Transverse colon (tissue), 4 donors: ENCODE measurements around the gene PLEKHG4B. TPM values are rescaled to one million over a fixed set of nuclear protein-coding genes. Genes with fewer than 3 reads are reported as not detected.

Experiments used
- DNase-seq: peaks from one replicate; pipeline ENCODE4 v3.0.0-alpha.2; 2019
- H3K27ac ChIP-seq, 4 donors: fragments of 200-600 bp; sonication (generic); 2 replicates each; pipeline ENCODE4 v1.5.1; 2016 to 2018; ENCODE audit warnings: inconsistent platforms in 4 of 4
- H3K27me3 ChIP-seq: fragments of 200-600 bp; sonication (generic); 2 replicates; pipeline ENCODE4 v1.5.1; 2017; ENCODE audit warnings: inconsistent platforms
- H3K36me3 ChIP-seq, 4 donors: fragments of 200-600 bp; sonication (generic); 2 replicates each; pipeline ENCODE4 v1.5.1; 2017 to 2019; ENCODE audit warnings: inconsistent platforms in 4 of 4
- H3K4me1 ChIP-seq, 4 donors: fragments of 200-600 bp; sonication (generic); 2 replicates each; pipeline ENCODE4 v1.5.1; 2017 to 2020; ENCODE audit warnings: inconsistent platforms in 4 of 4
- H3K4me3 ChIP-seq, 4 donors: fragments of 200-600 bp; sonication (generic); 1 replicate in 1 of 4; 2 replicates in 3 of 4; pipeline versions ENCODE4 v1.5.1 to v1.6.1; 2017 to 2019; ENCODE audit warnings: inconsistent platforms in 4 of 4
- H3K9me3 ChIP-seq, 2 donors: fragments of 200-600 bp; sonication (generic); 2 replicates each; pipeline ENCODE4 v1.5.1; 2017 to 2019; ENCODE audit warnings: inconsistent platforms in 2 of 2
- EP300 ChIP-seq: sonication (generic); formaldehyde crosslinking; IDR thresholded peaks from one replicate; pipeline ENCODE4 v1.6.1; 2017; ENCODE audit warnings: antibody characterized with exemption, low read depth
- POLR2A ChIP-seq: fragments of 450-650 bp; IDR thresholded peaks from one replicate; pipeline ENCODE4 v1.6.1; 2016; ENCODE audit warnings: antibody characterized with exemption, mild to moderate bottlenecking, moderate library complexity
- POLR2AphosphoS5 ChIP-seq, 3 donors: sonication (generic); formaldehyde crosslinking; IDR thresholded peaks; one replicate each; pipeline ENCODE4 v1.6.1; 2016; ENCODE audit warnings: antibody characterized with exemption in 3 of 3
- WGBS, 2 donors: methylation state at CpG; one replicate each; pipeline ENCODE4 v1.1.5; 2018; ENCODE audit warnings: low coverage in 1 of 2; 5-methylcytosine and 5-hydroxymethylcytosine counted together
- in situ Hi-C, 4 donors: fragments of 200-750 bp; cut with MboI; loops; one replicate each; pipeline versions ENCODE4 v1.15.0 to v1.15.1; 2017; ENCODE audit warnings: low sequenced_read_pairs in 3 of 4, low pct_ligation_motif_present in 1 of 4, low pct_unique_long_range_greater_than_20kb in 1 of 4
- intact Hi-C: fragments of 100-400 bp; cut with DNase I; formaldehyde crosslinking; loops from one replicate; pipeline ENCODE4 v1.15.1; 2023; ENCODE audit warnings: low total_unique reads
- total RNA-seq, 4 donors: library from RNA; depleted of rRNA; stranded (reverse); fragments of >200 nt; gene quantifications; one replicate each; pipeline ENCODE4 v1.1.0, GENCODE V29; 2016
- TF ChIP-seq, protein P1 (sequence below), 5 experiments: fragments of 200-600 bp in 3 of 5; fragments of 450-650 bp in 2 of 5; sonication (generic) in 3 of 5; IDR thresholded peaks; 1 replicate in 2 of 5; 2 replicates in 3 of 5; pipeline ENCODE4 v1.5.1; 2016 to 2017; ENCODE audit warnings: antibody characterized with exemption in 5 of 5, inconsistent platforms in 3 of 5, mild to moderate bottlenecking in 2 of 5, moderate library complexity in 1 of 5

The PLEKHG4B gene
- total RNA-seq, 4 donors from 2014 or later: under 0.01 to 0.40 (median under 0.01) TPM; not detected in 1

DNA sequence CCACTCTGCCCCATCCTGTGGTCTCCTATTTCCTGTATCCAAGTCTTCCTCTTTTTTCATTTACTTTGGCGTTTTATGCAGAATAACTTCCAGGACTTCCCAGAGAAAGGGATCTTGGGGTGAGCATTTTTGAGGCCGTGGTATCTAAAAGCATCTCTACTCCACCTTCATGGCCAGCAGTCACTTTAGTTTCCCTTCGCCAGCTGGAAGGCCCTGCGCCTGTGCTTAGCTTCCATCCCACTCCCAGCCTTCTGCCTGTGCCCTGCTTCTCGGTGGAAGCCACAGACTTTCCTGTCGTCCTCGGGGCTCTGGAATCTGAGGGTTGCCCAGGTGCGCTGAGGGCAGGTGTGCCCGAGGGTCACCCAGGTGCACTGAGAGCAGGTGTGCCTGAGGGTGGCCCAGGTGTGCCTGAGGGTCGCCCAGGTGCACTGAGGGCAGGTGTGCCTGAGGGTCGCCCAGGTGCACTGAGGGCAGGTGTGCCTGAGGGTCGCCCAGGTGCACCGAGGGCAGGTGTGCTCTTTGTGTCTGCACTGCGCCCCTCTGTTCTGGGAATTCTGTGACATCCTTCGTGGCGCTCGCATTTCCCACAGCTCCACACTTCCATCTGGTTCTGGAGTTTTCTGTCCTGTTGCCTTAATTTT is 67.0 kb downstream of the PLEKHG4B start:
- Histone ChIP-seq H3K4me3 (no peak overlapping the region), H3K27me3 (no peaks in the 10 kb centered on the region), H3K4me1 (no peaks in the 10 kb centered on the region), H3K27ac (no peak overlapping the region), H3K36me3 (no peaks in the 10 kb centered on the region), H3K9me3 (no peaks in the 10 kb centered on the region)
- no peak for DNase-seq
- in situ Hi-C loops: no loop called here
- WGBS, 2 donors: 62 to 76% methylated on average over 9 to 16 of the region's 17 CpGs
- TF ChIP-seq POLR2A (no peak), POLR2AphosphoS5 (IDR thresholded peaks at IDR 0.05) (no peak), EP300 (no peak)
- TF ChIP-seq, protein P1, sequence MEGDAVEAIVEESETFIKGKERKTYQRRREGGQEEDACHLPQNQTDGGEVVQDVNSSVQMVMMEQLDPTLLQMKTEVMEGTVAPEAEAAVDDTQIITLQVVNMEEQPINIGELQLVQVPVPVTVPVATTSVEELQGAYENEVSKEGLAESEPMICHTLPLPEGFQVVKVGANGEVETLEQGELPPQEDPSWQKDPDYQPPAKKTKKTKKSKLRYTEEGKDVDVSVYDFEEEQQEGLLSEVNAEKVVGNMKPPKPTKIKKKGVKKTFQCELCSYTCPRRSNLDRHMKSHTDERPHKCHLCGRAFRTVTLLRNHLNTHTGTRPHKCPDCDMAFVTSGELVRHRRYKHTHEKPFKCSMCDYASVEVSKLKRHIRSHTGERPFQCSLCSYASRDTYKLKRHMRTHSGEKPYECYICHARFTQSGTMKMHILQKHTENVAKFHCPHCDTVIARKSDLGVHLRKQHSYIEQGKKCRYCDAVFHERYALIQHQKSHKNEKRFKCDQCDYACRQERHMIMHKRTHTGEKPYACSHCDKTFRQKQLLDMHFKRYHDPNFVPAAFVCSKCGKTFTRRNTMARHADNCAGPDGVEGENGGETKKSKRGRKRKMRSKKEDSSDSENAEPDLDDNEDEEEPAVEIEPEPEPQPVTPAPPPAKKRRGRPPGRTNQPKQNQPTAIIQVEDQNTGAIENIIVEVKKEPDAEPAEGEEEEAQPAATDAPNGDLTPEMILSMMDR (IDR thresholded peaks at IDR 0.05): no peak
- intact Hi-C loops: no loop called here

DNA sequence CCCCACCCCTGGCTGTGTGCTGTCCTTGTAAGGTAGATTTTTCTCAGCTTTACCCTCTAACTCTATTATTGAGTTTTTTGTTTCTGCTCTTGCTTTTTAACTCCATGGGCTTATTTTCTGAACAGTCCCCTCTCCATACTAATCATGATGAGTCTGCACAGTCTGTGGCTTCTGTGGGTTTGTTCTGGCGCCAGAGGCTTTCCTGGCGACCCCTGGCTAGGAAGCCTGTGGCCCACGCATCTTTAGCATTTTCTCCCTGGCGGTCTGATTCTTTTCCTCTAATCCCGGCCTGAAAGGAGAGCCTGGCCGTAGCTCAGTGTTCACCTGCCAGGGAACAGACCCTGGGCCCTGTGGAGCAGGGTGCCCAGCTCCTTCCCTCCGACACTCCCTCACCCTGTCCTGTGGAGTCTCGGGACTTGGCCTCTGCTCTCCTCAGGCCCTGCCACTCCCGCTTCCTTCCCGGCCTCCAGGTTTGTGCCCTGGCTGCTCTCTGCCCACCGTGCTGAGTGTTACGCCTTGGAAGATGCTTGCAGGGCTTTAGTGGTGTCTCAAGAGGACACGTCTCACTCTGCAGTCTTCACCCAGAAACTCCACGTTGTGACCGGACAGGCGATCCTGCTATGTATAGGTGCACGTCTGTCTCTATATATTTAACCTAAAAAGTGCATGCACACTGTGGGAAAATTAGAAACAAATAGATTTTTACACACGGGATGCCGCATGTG is 67.6 kb downstream of the PLEKHG4B start:
- Histone ChIP-seq H3K4me3 (no peak overlapping the region), H3K27ac (no peak overlapping the region), H3K36me3 (no peaks in the 10 kb centered on the region), H3K4me1 (no peaks in the 10 kb centered on the region), H3K9me3 (no peaks in the 10 kb centered on the region), H3K27me3 (no peaks in the 10 kb centered on the region)
- 66 to 80% methylated on average over 3 to 19 of the region's 19 CpGs for WGBS, 2 donors
- in situ Hi-C loops: no loop called here
- intact Hi-C loops: no loop called here
- no peak for DNase-seq
- TF ChIP-seq POLR2AphosphoS5 (IDR thresholded peaks at IDR 0.05) (no peak), EP300 (no peak), POLR2A (no peak)
- TF ChIP-seq, protein P1 (IDR thresholded peaks at IDR 0.05): no peak

DNA sequence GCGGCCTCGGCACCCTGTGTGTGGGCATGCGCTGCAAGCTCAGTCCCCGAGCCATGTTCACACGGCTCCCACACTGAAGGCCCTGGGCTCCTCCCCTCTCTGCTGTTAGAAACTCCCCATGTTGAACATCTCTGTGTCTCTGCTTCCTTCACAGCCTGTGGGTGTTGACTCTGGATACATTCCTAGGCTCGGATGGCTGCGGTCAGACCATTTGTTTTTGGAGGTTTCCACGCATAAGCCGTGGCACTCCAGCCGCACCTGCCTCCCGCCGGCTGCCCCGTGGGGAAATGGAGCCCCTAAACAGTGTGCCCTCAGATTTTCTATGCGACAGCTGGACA is 68.2 kb downstream of the PLEKHG4B start:
- in situ Hi-C loops: no loop called here
- intact Hi-C loops: no loop called here
- H3K27ac ChIP-seq: no peak overlapping the region
- no peak for DNase-seq
- H3K4me1 ChIP-seq: no peaks in the 10 kb centered on the region
- no peaks in the 10 kb centered on the region for H3K36me3 ChIP-seq
- TF ChIP-seq, protein P1 (IDR thresholded peaks at IDR 0.05): no peak
- TF ChIP-seq EP300 (no peak), POLR2A (no peak)
- no peaks in the 10 kb centered on the region for H3K27me3 ChIP-seq
- no peaks in the 10 kb centered on the region for H3K9me3 ChIP-seq
- no peak overlapping the region for H3K4me3 ChIP-seq
- 78 to 91% methylated on average over 7 to 14 of the region's 14 CpGs for WGBS, 2 donors

DNA sequence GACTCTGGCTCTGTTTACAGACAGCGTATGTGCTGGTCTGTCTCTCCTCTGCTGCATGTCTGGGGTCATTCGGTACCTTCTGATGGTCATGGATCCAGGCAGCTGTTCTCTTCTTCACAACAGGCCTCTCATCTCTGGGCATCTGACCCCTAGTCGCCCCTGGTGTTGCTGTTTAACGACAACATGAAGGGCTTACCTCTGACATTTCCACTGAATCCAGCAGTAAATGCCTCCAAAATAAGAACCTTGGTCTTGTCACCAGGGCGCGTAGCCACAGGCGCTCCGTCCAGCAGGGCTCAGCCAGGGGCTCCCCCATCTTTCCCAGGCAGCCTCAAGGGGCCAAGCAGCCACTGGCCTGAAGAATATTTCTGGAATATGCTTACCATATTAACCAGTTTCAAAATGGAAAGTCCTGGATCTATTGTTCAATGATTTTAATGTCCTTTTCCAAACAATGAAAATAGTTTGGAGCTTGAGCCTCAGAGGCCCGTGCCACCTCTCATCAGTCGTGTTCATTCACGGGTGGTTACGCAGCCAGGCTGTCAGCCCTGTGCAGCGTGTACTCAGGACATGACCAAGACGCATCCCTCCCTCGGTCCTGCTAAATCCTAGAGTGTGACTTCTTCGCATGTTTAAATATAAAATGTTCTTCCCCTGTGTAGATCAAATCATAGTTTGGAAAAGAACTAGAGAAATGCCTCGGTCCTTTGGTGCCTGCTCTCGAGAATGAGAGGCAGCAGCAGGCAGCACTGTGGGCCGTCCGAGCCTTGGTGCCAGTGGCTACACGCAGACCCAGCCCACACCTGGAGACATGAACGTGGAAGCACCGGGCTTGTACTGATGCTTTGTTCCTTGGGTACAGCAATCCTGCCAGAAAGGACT is 69.2 kb downstream of the PLEKHG4B start:
- no peak for DNase-seq

More for the DNA sequence above, 69.2 kb downstream of the PLEKHG4B start:
- H3K4me3 ChIP-seq: no peak overlapping the region
- in situ Hi-C loops: no loop called here
- H3K27me3 ChIP-seq: no peaks in the 10 kb centered on the region
- WGBS, 2 donors: 67 to 84% methylated on average over 4 to 23 of the region's 23 CpGs
- no peak overlapping the region for H3K27ac ChIP-seq
- TF ChIP-seq POLR2A (no peak), EP300 (no peak), POLR2AphosphoS5 (IDR thresholded peaks at IDR 0.05) (no peak)
- TF ChIP-seq, protein P1 (IDR thresholded peaks at IDR 0.05): no peak
- intact Hi-C loops: no loop called here
- H3K4me1 ChIP-seq: no peaks in the 10 kb centered on the region
- no peaks in the 10 kb centered on the region for H3K36me3 ChIP-seq
- no peaks in the 10 kb centered on the region for H3K9me3 ChIP-seq
